Ovary (tissue), 3 donors: ENCODE measurements around the gene CCNK.

ENCODE experiments used
- POLR2A ChIP-seq: fragments of 450-650 bp; IDR thresholded peaks from one replicate; pipeline ENCODE4 v1.6.1; 2017; ENCODE audit warnings: antibody characterized with exemption, mild to moderate bottlenecking, moderate library complexity
- TF ChIP-seq, protein P1 (sequence below), 3 donors: fragments of 450-650 bp in 2 of 3; fragments of 200-600 bp in 1 of 3; IDR thresholded peaks; one replicate each; pipeline versions ENCODE4 v1.5.1 to v1.8.0; 2016 to 2022; ENCODE audit warnings: antibody characterized with exemption in 3 of 3, mild to moderate bottlenecking in 1 of 3
- donor health status: DM: no; HTN: no; CAD: no.

DNA sequence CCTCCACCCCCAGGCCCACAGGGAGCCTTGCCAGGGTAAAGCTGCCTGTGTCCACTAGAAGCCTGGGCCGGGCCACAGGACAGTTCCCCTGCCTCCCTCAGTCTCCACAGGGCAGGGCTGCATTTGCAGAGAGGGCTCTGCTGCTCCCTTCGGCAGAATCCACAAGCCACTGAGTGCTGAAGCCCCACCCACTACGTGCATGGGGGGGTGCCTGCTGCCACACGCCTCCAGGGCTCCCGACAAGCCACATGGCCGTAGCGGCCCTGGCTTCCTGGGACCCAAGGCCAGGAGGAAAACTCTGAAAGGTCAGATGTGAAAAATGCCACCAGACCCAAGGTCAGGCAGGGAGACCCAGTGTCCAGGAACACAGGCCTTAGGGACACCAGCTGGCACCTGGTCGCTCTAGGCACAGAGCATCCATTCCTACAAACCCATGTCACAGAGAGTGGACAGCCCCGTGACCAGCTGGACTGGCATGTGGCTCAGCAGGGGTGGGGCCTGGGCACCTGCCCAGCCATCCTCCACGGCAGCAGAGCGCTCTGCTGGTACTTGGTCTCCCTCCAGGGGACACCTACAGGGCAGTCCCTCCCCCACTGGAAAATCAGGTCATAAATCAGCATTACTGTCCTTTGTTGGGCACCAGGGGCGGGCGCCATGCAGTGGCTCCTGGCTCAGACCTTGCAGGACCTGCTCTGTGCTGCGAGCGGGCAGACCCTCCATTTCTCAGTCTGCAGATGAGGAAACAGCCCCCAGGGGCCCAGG is 79.9 kb downstream of the CCNK start:
- TF ChIP-seq POLR2A = no peak
- TF ChIP-seq, protein P1, sequence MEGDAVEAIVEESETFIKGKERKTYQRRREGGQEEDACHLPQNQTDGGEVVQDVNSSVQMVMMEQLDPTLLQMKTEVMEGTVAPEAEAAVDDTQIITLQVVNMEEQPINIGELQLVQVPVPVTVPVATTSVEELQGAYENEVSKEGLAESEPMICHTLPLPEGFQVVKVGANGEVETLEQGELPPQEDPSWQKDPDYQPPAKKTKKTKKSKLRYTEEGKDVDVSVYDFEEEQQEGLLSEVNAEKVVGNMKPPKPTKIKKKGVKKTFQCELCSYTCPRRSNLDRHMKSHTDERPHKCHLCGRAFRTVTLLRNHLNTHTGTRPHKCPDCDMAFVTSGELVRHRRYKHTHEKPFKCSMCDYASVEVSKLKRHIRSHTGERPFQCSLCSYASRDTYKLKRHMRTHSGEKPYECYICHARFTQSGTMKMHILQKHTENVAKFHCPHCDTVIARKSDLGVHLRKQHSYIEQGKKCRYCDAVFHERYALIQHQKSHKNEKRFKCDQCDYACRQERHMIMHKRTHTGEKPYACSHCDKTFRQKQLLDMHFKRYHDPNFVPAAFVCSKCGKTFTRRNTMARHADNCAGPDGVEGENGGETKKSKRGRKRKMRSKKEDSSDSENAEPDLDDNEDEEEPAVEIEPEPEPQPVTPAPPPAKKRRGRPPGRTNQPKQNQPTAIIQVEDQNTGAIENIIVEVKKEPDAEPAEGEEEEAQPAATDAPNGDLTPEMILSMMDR (IDR thresholded peaks at IDR 0.05) = no peak
